Motor neuron (in vitro differentiated cells): ENCODE measurements around the gene DCAF4L1. TPM values are rescaled to one million over a fixed set of nuclear protein-coding genes. Genes with fewer than 3 reads are reported as not detected.
A peak's percentile ranks its signal among the peaks of the same experiment; 100 is the strongest.

ENCODE experiments used
- ATAC-seq, 8 experiments: fragments of 200-7000 bp; cut with Tn5 transposase; replicated peaks in 6 of 8; 2 replicates each; pipeline ENCODE4 v1.8.0; 2021; ENCODE audit warnings: mild to moderate bottlenecking in 8 of 8, moderate library complexity in 8 of 8
- H3K27ac ChIP-seq, 2 donors: fragments of 250-450 bp; sonication (Bioruptor Pico); 2 replicates each; pipeline ENCODE4 v1.9.0; 2021; ENCODE audit warnings: antibody characterized with exemption in 2 of 2, mild to moderate bottlenecking in 2 of 2, moderate library complexity in 1 of 2
- H3K4me1 ChIP-seq, 2 donors: fragments of 250-450 bp; sonication (Bioruptor Pico); replicated peaks in 1 of 2; 2 replicates each; pipeline ENCODE4 v1.6.1; 2021; ENCODE audit warnings: antibody characterized with exemption in 2 of 2, mild to moderate bottlenecking in 2 of 2, moderate library complexity in 1 of 2
- H3K4me3 ChIP-seq, 5 donors: fragments of 250-450 bp; sonication (Bioruptor Pico); 2 replicates each; pipeline ENCODE4 v1.9.0; 2021; ENCODE audit warnings: antibody characterized with exemption in 5 of 5, mild to moderate bottlenecking in 5 of 5, moderate library complexity in 4 of 5
- WGBS, 10 experiments: fragments of 450-650 bp; shearing (Covaris generic); methylation state at CpG; one replicate each; pipeline ENCODE4 v1.0.0; 2022; 5-methylcytosine and 5-hydroxymethylcytosine counted together
- in situ Hi-C, 9 experiments: fragments of 400-800 bp; cut with MboI; loops; one replicate each; pipeline ENCODE4 v1.15.0; 2021; ENCODE audit warnings: low sequenced_read_pairs in 9 of 9, low pct_unique_long_range_greater_than_20kb in 2 of 9; ENCODE audit not compliant: unreplicated experiment in 9 of 9
- total RNA-seq, 8 experiments: library from RNA; unstranded; fragments of 300-600 nt; gene quantifications; 2 replicates each; pipeline versions ENCODE4 v1.2.3 to v1.2.4, GENCODE V29; 2022

The DCAF4L1 gene
- total RNA-seq, 8 experiments from 2014 or later, result 0.25 to 0.95 (median 0.48) TPM

DNA sequence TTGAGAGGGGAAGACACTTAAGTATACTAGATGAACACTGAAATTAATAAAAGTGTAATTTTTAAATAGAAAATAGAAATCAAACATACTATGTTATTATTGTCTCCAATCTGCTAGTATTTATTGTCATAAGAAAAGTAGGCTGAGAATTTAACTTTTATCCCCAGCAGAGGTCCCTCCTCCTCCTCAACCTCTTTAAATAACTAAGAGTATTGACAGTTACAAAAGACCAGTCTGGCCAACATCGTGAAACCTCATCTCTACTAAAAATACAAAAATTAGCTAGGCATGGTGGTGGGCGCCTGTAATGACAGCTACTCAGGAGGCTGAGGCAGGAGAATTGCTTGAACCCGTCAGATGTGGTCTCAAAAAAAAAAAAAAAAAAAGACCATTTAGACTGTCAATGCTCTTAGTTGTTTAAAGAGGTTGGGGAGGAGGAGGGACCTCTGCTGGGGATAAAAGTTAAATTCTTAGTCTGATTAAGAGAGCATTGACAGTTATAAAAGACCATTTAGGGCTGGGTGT is 13.0 kb downstream of the DCAF4L1 start:
- no peak overlapping the region for H3K27ac ChIP-seq
- H3K4me3 ChIP-seq, result no peak overlapping the region
- H3K4me1 ChIP-seq, result peaks cover 9 to 15% of the 10 kb centered on the region in 2 donors
- in situ Hi-C loops, result no loop called here
- no peak for ATAC-seq
- 70 to 100% (median 100%) methylated on average over 1 to 3 of the region's 3 CpGs; no CpG with 5 or more reads in 1 of the 10 experiments for WGBS, 10 experiments

DNA sequence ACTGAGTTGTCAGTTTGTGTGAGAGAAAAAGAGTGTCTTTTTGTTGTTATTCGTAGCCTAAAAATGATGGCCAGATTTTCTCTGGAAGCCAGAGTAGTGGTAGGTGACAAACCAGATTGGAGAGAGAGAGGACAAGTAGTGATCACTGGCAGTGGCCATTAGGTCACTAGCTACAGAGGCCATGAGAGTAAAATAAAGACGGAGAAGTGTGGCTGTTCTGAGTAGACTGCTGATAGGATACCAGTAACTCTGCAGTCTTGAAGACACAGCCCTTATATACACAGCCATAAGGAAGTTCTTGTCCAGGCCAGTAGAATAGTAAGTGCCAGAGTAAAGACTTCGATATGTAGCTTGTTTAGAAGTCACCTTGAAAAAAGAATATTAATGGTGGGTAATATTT is 16.5 kb downstream of the DCAF4L1 start:
- Histone ChIP-seq H3K4me1 (no peaks in the 10 kb centered on the region), H3K27ac (no peak overlapping the region), H3K4me3 (no peak overlapping the region)
- ATAC-seq, result no peak
- 83 to 100% (median 97%) methylated on average over 1 to 3 of the region's 3 CpGs; no CpG with 5 or more reads in 1 of the 10 experiments for WGBS, 10 experiments
- in situ Hi-C loops, result no loop called here

DNA sequence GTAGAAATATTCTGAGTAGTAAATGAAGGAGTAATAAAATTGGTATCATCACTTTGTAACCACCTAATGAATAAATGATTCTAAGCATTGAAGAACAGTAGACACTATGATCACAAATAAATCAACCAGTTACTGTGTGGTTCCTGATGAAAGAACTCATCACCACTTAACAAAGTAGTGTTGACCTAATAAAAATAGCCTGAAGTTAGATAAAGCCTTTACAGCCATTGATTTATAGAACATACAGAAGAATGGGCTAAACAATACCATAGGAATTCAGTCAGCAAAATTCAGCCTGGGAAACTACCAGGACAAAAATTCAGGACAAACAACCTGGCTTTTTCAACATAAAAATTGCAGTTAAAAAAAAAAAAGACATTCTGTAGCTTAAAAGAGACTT is 17.8 kb downstream of the DCAF4L1 start:
- no peak overlapping the region for H3K27ac ChIP-seq
- H3K4me1 ChIP-seq, result no peaks in the 10 kb centered on the region
- H3K4me3 ChIP-seq, result no peak overlapping the region
- ATAC-seq, result peak in 1 of 8 experiments; percentile 68
- in situ Hi-C loops, result no loop called here

DNA sequence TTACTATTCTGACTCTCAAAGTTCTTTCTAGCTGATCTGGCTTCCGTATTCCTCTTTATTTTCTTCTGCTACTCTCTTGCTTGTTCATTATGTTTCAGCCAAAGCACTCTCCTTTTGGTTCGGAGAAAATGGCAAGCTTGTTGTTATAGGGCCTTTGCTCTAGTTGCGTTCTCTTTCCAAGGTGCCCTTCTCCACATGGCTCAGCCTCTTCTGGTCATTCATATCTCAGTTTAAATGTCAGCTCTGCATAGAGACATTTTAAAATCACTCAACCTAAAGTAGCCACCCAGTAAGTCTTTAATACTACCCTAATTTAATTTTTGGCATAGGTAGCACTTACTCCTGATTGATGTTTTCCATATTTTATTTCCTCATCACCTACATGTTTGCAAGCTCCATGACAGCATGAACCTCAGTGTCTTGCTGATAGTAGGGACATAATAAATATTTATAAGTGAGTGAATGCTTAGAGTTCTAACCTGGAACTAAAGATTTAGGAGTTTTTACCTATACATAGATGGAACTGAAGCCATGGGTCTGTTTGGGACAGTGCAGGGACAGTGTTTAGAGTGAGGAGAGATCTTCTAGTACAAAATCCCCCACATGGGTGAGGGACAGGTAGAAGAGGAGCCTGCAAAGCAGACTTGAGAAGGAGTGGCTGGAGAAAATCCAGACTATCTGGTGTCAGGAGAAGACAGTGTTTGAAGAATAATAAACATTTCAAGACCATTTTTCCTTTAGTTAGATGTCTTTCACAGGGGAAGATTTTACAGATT is 26.6 kb downstream of the DCAF4L1 start:
- 93 to 100% (median 99%) methylated on average over 1 to 3 of the region's 3 CpGs for WGBS, 10 experiments
- no peak for ATAC-seq
- Histone ChIP-seq H3K4me3 (no peak overlapping the region), H3K27ac (no peak overlapping the region), H3K4me1 (no peaks in the 10 kb centered on the region)
- in situ Hi-C loops, result no loop called here

DNA sequence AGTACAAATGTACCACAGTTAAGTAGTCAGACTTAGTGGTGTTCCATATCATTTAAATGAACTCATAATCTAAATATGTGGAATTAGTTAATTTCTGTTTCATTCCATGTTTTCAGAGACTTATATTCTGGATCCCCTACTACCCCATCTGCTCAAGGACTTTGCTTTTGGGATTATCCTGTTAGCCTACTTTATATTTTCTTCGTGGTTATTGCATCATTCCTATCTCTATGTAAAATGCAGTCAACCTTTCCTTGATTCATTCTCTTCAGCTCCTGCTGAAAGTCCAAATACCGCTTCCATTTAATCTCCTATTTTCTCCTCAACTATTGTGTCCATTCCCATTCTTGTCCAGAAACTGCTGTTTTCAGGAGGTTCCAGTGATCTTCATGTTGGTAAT is 33.9 kb downstream of the DCAF4L1 start:
- Histone ChIP-seq H3K27ac (no peak overlapping the region), H3K4me1 (no peaks in the 10 kb centered on the region), H3K4me3 (no peak overlapping the region)
- no peak for ATAC-seq
- in situ Hi-C loops, result no loop called here
- 70 to 100% (median 92%) methylated on average over 1 to 2 of the region's 2 CpGs; no CpG with 5 or more reads in 1 of the 10 experiments for WGBS, 10 experiments

DNA sequence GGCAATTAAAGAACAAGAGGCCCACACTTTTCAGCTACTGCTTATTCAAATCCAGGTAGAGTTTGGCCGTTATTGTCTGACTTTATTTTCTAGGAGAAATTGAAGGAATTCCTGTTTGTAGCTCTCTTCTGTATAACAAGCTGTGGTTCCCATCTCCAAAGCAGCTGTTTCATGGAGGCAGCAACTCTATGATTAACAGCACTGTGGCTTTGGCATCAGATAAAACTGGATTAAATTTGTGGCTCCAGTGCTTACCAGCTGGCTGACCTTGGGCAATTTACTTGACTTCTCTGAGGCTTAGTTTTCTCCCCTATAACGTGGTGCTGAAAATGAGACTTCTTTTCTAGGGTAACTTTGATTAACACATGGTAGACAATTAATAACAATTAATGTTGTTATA is 36.9 kb downstream of the DCAF4L1 start:
- in situ Hi-C loops, result no loop called here
- Histone ChIP-seq H3K4me1 (no peaks in the 10 kb centered on the region), H3K27ac (no peak overlapping the region), H3K4me3 (no peak overlapping the region)
- ATAC-seq, result no peak
- 40 to 100% (median 85%) methylated on average over 1 to 2 of the region's 2 CpGs for WGBS, 10 experiments

Other genes starting within 250 kb of the DCAF4L1 start
- under 1 TPM in 5 of 8 experiments, not detected in 3; 0.09 to 0.52 (median 0.20) TPM for gene PHOX2B, start 233.0 kb upstream of the DCAF4L1 start, total RNA-seq
- gene TMEM33, start 46.3 kb upstream of the DCAF4L1 start, total RNA-seq, result 10 to 100 TPM; 36.4 to 71.9 (median 51.5) TPM
- 10 to 100 TPM; 37.1 to 67.5 (median 53.6) TPM for gene SLC30A9, start 8.8 kb downstream of the DCAF4L1 start, total RNA-seq
- gene BEND4, start 170.9 kb downstream of the DCAF4L1 start, total RNA-seq, result 1 to 10 TPM in 5 of 8 experiments, under 1 TPM in 3; 0.04 to 4.3 (median 3.0) TPM